Inflammatory macrophage treated with lipopolysaccharide for 4 hours (primary cell): ENCODE measurements around the gene RAB25.

ENCODE experiments used
- DNase-seq: peaks from one replicate; pipeline ENCODE4 v3.0.0-alpha.2; 2020

RAB25 gene

DNA sequence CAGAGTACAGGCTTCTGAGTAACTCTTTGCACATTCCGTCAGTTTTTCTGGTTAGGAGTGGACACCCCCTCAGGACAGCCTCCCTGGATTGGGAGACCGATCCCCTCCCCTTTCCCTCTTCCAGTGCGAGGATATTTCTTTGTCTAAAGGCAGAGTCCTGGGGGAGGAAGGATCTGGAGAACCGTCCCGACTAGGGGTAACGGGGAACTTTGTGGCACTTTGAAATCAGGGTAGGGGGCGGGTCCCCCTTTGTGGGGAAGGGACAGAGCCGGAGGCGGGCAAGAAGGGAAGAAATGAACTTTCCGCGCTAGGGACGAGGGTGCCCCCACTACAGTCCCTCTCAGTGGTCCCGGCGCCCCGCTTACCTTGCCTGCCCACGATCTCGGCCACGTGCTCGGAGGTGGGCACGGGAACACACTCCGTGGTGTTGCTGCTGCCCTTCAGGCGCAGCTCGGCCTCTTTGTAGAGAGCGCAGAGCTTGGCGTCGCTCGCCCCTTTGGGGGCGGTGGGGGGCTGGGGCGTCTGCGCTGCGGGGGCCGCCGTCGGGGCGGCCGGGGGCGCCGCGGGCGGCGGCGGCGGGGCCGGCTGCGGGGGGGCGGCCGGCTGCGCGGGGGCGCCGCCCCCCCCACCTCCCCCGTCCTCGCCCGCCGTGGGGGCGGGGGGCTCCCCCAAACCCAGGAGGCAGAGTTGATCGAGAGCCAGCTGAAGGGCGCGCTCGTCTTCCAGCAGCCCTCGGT is 20.4 kb downstream of the RAB25 start:
- DNase-seq: no peak

DNA sequence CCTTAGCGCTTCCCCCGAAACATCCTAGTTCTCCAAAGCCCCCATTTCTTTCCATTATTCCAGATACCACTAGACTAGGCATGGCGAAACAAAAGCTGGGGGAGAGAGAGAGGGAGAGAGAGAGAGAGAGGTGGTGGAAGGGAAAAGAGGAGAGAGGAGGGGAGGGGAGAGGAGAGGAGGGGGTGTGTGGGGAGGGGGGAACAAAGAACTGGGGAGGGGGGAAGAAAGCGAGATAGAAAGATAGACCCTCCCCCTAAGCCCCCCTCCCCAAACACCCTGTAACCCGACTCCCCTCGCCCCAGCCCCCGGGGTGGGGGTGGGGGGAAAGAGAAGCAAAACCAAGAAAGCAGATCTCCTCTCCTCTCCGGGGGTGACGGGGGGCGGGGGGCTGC is 21.0 kb downstream of the RAB25 start:
- no peak for DNase-seq

DNA sequence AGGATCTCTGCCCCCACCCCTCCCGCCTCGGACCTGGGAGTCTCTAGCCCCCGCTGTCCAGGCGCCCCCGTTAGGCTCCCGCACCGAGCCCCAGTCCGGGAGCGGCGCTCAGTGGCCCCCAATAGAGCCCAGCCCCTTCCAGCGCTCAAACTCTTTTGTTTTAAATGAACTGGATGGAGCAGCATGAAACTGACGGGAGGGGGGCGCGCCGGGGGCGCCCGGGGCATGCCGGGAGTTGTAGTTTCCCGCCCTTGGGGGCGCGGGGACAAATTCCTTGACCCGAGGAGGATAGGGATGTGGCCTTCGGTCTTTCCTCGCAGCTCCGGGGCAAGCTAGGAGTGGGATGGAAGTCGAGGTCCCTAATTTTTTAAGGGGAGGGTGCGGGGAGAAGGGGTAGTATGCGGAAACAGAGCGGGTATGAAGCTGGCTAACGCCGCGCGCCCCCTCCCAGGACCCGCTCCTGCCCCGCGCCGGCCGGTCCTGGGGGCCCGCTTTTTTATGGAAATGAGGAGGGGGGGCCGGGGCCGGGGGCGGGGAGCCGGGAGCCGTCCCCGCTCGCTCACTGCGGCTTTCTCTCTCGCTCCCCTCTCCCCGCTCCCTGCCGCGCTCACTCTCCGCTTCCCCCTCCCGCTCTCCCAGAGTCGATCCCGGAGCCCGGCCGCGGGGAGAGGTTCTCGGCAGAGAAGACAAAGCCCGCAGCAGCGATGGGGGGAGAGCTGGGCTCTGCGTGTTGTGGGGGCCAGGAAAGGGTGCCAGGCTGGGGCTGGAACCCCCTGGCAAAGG is 21.5 kb downstream of the RAB25 start, which contains the start of gene MEX3A:
MEX3A (minus strand) TSS at position 157 of the 783 bp plus-strand sequence. CDS start 467 bp downstream, outside the sequence.
- DNase-seq: peak; percentile 54

DNA sequence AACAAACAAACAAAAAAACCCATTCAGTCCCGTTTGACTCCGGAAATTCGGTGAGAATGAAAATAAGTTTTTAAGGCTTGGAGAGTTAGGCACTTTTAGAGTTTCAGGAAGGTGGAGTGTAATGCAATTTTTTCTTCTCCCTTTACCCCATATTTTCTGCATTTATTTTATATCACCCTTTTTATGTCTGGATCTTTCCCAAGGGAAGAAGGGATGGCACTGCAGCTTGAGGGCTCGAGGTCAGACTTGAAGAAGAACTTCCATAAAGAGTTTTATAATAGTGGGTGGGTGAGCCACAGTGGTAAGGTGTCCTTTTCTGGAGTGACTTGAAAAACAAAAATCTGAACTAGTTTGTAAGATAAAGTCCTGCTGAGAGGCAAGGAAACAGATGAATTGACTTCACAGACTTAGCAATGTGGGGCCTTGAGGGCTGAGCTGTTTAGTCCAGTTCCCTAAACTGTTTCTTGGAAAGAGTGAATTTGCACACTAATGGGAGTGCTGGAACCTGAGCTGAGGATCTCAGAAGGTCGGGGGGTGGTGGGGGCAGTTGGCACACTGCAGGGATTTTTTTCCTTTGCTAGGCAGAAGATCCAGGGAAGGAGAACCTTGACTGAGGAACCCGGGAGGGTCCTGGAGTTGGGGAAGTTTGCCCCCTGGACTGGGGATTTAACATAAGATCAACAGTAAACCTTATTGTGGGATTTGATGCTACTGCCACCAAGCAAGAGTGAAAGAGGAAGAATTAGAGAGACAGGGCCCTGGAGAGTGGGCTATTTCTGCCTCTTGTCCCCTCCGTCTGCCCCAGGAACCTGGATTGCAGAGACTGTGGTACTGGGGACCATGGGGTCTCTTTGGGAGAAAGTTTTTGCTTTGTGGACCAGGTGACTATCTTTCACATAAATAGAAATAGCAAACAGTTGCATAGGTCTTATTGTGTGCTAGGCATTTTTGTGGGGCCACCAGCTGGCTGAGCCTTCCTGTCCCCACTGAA is 23.1 kb downstream of the RAB25 start:
- peak; percentile 25 for DNase-seq

DNA sequence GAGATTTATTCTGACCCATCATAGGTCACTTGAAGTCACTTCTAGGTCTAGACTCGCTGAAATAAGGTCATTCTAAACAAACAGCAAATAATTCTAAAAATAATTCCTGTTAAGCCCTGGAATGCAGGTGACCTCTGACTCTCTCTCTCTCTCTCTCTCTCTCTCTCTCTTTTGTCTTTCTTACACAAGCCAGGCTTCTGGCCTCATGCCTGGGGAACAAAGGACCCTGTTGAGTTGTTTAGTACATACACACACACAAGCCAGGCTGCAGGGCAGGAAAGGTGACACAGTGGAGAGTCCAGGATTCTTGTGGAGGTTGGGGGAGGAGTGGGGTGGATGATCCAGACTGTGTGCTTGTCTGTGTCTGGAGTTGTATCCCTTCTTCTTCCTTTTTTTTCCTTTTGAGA is 25.3 kb downstream of the RAB25 start:
- no peak for DNase-seq

DNA sequence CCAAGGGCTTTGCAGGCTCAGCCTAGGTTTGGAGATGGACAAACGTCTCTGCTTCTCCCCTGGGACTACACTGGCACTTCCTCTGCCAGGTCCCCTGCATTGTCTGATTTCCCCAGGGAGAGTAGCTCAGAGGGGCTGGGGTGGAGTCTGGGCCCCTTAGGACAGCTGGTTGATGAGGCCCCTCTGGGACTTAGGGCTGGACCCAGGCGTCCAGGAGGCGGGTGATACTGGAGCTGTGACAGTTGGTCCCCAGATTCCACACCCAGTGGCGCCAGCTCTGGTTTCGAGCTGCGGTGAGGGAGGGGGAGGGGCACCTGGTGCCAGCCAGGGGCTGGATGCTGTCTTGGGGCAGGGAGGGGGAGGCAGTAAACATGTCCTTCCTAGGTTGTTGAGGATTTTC is 28.7 kb downstream of the RAB25 start:
- DNase-seq: no peak

DNA sequence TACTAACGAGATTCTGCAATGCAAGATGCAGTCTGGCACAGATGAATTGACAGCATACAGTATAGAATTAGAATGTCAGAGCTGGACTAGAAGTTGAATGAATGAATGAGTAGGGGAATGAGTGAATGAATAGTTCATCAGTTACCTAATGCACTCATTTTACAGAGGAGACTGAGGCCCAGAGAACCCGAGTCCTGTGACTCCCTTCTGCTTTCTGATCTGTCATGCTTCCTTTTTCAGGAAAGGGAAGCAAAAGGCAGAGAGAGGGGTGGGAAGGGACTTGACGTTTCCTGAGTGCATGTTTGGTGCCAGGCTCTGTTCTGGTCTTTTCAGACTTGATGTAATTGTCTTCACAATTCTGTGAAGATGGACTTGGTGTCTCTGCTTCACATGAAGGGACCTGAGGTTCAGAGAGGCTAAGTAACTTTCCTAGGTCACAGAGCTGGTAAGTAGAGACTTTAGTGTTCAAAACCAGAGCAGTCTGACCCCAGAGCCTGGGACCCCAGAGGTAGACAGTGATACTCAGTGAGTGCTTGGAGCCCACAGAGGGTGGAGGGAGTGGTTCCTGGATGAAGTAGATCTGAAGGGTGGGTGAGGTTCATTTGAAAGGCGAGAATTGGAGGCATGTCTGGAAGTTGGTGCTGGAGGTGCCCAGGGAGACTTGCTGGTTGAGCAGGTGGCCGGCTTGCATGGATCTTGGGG is 29.3 kb downstream of the RAB25 start:
- peak; percentile 90 for DNase-seq

DNA sequence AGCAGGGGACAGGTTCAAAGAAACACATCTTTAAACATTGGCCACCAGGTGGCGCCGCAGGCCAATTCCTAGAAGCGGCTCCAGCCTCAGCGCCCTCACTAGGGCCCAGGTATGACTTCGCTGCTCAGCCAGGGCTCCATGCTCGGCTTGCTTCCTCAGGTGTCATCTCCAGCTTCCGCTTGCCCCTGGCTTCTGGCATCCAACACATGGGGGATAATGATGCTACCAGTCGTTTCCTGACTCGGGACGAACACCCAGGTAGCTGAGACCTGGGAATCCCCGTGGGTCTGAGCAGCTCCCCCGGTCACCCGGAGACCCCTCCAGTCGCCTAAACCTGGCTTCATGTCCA is 29.9 kb downstream of the RAB25 start:
- DNase-seq: peak; percentile 73

DNA sequence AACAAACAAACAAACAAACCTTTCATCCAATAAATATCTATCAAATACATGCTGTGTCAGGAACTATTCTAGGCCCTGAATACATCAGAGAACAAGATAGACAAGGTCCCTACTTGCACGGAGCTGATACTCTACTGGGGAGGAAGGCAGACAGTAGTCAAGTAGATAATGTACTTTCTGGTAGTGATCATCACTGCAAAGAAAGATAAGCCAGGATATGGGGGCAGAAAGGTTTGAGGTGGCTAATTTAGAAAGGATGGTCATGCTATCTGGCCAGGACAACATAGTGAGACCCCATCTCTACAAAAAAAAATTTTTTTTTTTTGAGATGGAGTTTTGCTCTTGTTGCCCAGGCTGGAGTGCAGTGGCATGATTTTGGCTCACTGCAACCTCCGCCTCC is 30.6 kb downstream of the RAB25 start:
- DNase-seq: no peak

DNA sequence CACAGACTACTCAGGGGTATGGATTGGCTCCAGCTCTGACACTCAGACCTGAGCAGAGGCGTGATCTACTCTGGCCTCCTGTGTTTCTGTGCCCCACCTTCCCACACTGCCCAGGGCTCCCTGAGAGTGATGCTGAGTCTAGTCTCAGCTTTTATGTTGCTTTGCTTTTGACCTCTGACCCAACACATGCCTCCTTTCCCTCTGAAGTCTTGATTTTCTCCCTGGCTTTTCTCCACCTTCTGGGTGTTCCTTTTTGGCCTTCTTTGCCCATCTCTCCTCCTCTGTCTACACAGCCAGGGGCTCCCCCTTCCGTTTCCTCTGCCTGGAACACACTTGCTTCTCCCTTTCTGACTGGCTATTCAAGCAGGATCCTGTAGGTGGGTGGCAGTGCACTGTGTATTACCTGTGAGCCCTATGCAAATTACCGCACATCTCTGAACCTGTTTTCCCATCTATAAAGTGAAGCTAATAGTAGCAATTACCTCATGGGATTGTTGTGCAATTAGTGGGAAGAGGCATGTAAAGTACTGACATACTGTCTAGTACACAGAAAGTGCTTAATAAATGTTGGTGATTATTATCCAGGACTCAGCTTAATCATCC is 35.0 kb downstream of the RAB25 start:
- DNase-seq: peak; percentile 60

DNA sequence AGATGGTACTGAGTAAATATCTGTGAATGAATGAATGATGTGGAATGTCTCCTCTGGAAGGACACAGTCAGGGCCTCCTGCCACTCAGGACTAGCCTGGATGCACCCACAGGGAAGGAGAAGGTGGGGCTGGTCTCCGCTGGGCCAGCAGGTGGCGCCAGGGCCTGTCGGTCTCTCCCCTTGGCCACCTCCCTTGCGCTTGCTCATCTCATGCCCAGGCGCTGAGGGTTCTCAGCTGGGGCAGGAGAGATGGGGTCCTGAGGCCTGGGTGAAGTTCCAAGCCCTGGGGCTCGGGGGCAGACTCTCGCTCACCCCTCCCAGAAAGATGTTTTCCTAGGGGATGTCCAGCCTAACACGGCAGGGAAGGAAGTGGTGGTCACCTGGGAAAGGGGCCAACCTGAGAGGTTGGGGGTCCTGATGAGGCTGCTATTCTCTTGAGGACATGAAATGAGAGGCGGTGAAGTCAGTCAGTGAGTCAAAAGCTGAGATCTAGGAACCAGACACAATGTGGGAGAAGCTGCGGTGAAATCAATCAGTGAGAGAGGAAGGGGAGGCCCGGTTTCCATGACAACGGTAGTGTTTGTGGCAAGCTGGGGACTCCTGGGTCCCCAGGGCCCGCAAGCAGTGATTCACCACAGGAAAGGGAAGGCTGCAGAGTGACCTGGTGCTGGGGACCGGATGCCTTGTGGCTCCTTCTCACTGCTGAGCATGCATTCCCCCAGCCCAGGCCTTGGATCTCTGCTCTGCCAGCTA is 35.9 kb downstream of the RAB25 start:
- peak; percentile 82 for DNase-seq

DNA sequence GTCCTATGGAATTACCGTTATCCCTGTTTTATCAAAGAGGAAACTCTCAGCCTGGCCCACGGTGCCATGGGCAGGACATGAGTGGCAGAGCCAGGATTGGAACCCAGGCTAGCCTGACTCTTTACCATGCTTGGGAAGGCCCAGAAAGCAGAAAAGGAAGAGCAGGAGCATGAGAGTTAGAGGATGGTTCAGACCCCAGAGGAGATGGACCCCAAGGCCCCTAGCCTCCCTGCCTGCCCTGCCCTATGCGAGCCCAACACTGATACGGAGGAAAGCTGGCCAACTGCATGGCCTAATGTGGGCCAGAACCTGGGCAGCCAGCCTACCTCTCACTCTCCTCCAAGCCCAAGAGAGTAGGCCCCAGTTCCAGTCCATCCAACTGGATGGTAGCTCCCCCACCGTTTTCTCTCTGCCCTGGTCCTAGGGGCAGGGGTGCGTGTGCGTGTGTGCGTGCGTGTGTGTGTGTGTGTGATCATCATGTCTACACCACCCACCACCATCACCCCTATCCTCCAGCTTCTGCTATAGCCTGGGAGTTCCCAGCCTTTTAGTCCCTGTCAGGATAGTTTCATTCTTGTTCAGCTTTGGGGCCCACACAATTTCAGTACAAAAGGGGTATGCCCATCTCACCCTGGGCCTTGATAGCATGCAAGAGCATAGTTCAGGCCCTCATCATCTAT is 36.7 kb downstream of the RAB25 start:
- peak; percentile 61 for DNase-seq

DNA sequence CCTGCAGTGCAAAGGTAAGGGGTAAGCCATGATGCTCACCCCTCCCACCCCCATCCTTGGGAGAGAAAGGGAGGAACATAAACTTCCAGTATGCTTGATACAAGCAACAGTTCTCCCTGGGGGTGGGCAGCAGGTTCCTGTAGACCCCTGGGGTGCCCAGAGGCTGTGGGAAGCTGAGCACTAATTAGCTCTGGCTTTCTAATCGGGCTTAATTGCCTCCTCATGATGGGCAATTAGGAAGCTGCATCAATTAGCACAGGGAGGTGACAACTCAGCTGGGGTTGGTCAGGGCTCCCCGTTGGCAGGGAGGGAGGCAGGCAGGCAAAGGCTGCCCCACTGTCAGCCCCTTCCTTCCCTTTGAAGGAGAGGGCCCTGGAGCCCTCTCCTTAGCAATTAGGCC is 37.8 kb downstream of the RAB25 start:
- no peak for DNase-seq

DNA sequence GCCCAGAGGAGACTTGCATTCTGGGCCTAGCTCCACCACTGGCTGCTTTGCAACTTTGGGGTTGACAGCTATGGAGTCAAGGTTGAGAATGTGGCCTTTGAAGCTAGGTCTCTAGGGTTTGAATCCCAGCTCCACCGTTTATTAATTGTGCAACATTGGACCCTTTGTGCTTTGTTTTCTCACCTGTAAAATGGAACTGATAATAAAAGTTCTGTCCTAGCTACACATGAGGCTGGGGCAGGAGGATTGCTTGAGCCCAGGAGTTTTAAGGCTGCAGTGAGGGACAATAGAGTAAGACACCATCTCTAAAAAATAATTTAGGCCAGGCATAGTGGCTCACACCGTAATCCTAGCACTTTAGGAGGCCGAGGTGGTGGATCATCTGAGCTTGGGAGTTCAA is 38.3 kb downstream of the RAB25 start:
- no peak for DNase-seq

DNA sequence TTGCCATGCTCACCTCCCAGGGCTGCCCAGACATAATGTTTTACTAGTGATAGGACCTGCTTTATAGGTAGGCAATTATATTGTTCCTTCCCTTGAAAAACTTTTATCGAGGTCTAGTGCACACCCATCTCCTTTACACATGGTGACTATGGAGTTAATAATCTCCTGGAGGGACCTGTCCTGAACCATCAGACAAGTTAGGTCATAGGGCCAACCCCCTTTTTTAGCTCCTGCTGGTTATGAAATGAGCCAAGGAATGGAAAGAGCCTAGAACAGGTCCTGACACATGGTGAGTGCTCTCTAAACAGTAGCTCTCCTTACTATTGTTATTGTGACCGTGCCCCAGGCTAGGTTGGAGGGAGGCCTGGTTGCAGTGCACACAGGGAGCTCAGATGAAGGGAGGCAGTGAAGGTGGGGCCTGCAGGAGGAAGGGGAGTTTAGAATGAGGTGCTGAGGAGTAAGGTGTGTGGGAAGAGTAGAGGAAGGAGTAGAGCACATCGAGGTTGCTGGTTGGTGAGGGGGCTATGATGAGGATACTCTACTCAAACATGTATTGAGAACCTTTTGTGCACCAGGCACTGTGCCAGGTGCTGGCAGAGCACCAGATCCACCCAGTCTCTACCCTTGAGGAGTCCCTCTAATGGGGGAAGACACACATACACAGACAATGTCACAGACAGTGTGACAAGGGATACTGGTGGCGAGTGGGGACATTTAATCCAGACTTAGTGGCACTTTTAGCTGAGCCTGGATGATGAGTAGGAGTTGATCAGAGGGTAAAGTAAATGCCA is 39.4 kb downstream of the RAB25 start:
- no peak for DNase-seq

DNA sequence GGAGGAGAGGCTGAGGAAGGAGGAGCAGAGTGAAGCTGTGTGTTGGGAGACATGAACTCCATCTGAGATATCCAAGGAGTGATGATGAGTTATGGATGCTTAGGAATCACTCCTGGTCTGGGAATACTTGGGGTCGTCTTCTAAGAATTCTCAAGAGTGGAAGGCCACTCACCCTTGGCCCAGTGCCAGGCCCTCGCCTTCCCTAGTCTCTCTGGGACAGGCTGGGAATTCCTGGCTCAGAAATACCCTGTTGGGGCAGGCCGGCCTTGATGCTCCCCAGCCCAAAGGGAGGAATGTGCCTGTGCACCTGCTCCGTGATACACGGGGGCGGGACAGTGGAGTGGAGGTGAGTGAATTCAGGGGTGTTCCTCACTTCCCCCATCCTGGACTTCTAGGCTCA is 40.9 kb downstream of the RAB25 start:
- DNase-seq: no peak

DNA sequence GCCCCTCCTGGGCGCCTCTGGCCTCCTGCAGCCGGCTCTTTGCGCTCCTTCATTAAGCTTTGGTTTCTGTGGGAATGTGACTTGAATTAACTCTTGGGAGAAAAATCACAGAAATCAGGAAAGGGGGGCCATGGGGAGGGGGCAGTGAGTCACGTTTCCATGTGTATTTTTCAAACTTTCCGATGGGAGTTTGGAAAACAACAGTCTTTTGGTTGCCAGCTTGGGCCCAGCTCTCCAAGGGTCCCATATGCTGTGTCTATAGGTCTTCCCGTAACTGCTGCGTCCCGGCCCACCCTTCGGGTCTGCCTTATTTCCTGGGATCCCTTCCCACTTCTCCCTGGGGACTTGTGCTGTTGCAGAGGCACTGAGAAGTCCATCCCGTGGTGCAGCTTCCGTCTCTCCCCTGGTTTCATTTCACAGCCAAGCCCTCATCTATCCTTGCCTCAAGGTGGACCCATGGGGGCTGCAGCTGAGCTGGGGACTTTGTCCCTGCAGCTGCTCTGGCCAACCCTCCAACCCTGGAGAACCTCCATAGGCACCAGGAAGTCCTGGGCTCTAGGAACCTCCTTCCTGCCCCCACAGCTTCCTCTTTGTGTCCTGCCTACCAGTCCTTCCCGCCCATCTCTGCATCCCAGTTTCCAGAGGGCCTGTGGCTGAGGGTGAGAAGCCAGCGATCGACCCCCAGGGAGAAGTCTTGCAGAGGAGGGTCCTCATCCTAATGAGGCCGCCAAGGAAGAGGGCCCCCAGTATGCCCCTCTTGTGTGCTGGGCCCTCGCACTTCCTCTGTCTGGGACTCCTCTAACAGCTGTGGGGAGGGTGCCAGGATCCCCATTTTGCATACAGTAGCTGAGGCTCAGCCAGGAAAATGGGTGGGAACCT is 41.9 kb downstream of the RAB25 start:
- peak; percentile 58 for DNase-seq

DNA sequence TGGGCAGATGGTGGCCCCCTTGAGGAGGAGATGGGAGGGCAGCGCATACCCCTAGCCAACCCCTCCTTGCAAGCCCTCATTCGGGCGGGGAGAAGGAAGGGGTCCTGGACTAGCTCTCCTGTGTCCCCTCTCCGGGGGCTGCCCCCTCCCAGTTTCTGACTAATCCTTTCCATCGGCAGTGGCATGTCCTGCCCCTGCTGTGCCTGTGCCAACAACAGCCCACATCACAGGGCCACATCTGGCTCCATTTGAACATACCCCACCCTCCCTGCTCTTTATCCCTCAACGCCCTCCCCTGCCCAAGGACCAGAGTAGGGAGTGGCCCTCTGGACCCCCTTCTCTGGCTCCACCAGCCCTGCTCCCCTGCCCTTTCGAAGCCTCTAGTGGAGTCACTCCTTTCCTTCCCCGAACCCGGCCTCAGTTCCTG is 42.6 kb downstream of the RAB25 start:
- DNase-seq: peak; percentile 20
